HG03175 (cell line): ENCODE measurements around the gene LAMC2.

Experiments used
- ATAC-seq: cut with Tn5 transposase; IDR thresholded peaks from one replicate; pipeline ENCODE4 v1.9.1; 2021; ENCODE audit warnings: mild to moderate bottlenecking, moderate library complexity; ENCODE audit not compliant: unreplicated experiment

The LAMC2 gene

GRCh38 chr1:183283286-183283685, 97.2 kb downstream of the LAMC2 start:
- no peak for ATAC-seq

- ATAC-seq = no peak
Measured at GRCh38 chr1:183284086-183284485, 98.0 kb downstream of the LAMC2 start.

- ATAC-seq = no peak
Measured at GRCh38 chr1:183285256-183285655, 99.2 kb downstream of the LAMC2 start.

- ATAC-seq = no peak
Measured at GRCh38 chr1:183285746-183286145, 99.7 kb downstream of the LAMC2 start.

GRCh38 chr1:183287191-183287675, 101.2 kb downstream of the LAMC2 start:
- ATAC-seq = no peak

GRCh38 chr1:183288583-183288982, 102.5 kb downstream of the LAMC2 start:
- no peak for ATAC-seq

- no peak for ATAC-seq
Measured at GRCh38 chr1:183289051-183289496, 103.0 kb downstream of the LAMC2 start.

- no peak for ATAC-seq
Measured at GRCh38 chr1:183290628-183291027, 104.6 kb downstream of the LAMC2 start.

- no peak for ATAC-seq
Measured at GRCh38 chr1:183291216-183291762, 105.2 kb downstream of the LAMC2 start.

- ATAC-seq = no peak
Measured at GRCh38 chr1:183291802-183292514, 105.9 kb downstream of the LAMC2 start.

- no peak for ATAC-seq
Measured at GRCh38 chr1:183293241-183293640, 107.2 kb downstream of the LAMC2 start.

- no peak for ATAC-seq
Measured at GRCh38 chr1:183293876-183294275, 107.8 kb downstream of the LAMC2 start.
